Measurements from ENCODE around the gene PRSS21. TPM values are rescaled to one million over a fixed set of nuclear protein-coding genes. Genes with fewer than 3 reads are reported as not detected.

PRSS21 gene
- total and polyA plus RNA-seq, 5 experiments from 2014 or later = 1.5 to 14.7 (median 2.9) TPM

DNA sequence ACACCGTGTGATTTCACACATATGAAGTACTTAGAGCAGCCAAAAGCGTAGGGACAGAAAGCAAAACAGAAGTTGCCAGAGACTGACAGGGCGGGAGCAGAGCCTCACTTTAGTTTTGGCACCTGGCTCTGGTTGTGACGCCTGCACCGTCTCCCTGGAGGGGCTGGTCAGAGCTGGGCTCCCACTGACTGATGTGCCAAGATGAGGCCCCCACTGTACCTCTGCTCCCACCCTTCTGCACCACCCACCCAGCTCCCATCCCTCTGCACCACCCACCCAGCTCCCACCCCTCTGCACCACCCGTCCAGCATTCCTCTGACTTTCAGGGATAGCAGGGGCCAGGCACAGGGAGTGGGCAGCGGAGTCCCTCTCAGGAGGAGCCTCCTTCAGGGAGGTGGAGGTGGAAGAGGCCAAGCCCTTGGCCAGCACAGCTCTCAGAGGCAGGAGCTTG lies 3.2 kb upstream of the PRSS21 start:
- H3K9me3 Mint-ChIP-seq = peaks cover 0 to 7% (median 0%) of the 10 kb centered on the region in 9 donors
- no peak overlapping the region for H3K27ac Mint-ChIP-seq
- ATAC-seq (no peak), DNase-seq (no peak)
- H3K36me3 Mint-ChIP-seq = peaks cover 0 to 2% (median 0%) of the 10 kb centered on the region in 3 donors
- peaks cover 0 to 12% (median 7%) of the 10 kb centered on the region in 5 donors for H3K27me3 Mint-ChIP-seq
- H3K4me1 Mint-ChIP-seq = peaks cover 0 to 2% (median 0%) of the 10 kb centered on the region in 4 donors
- H3K4me3 Mint-ChIP-seq = no peak overlapping the region
- POLR2A ChIA-PET = no interaction called here

- peaks cover 0 to 12% (median 0%) of the 10 kb centered on the region in 5 donors for H3K27me3 Mint-ChIP-seq
- H3K4me1 Mint-ChIP-seq = peaks cover 0 to 4% (median 0%) of the 10 kb centered on the region in 4 donors
- H3K9me3 Mint-ChIP-seq = peaks cover 0 to 2% (median 0%) of the 10 kb centered on the region in 9 donors
- no peaks in the 10 kb centered on the region for H3K36me3 Mint-ChIP-seq
- no peak for ATAC-seq
- POLR2A ChIA-PET = no interaction called here
- no peak for DNase-seq
- H3K4me3 Mint-ChIP-seq = no peak overlapping the region
- H3K27ac Mint-ChIP-seq = no peak overlapping the region
Measured at GRCh38 chr16:2814551-2815298, 2.3 kb upstream of the PRSS21 start.

DNA sequence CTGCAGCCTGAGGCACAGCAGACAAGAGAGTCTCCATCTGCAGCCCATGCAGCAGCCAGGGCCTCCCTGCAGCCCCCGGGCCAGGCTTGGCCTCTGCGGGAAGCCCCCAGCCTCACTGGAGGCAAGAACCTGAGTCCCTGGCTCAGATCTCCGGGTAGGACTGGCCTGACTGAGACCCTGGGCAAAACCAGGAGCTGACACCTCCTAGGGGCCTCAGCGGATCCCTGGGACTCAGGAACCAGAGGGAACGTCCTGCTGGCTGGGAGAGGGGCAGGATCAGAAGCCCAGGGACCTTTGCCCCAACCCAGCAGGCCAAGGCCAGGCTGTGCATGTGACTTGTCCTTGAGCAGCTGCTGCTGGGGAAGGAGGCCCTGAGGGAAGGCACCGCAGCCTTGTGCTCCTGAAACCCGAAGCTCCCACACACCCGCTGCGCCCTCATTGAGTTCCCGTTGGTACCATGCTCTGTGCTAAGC lies 1.7 kb upstream of the PRSS21 start:
- DNase-seq (no peak), ATAC-seq (no peak)
- H3K9me3 Mint-ChIP-seq = peaks cover 0 to under 1% (median 0%) of the 10 kb centered on the region in 9 donors
- POLR2A ChIA-PET = interaction anchor here (1.3 kb wide), 1 partner anchor 62 kb away, joined by 3 read pairs; no protein-coding TSS in a partner anchor
- peaks cover 0 to 8% (median 0%) of the 10 kb centered on the region in 5 donors for H3K27me3 Mint-ChIP-seq
- H3K4me1 Mint-ChIP-seq = peaks cover 0 to 4% (median 0%) of the 10 kb centered on the region in 4 donors
- no peak overlapping the region for H3K4me3 Mint-ChIP-seq
- H3K36me3 Mint-ChIP-seq = no peaks in the 10 kb centered on the region
- H3K27ac Mint-ChIP-seq = no peak overlapping the region

DNA sequence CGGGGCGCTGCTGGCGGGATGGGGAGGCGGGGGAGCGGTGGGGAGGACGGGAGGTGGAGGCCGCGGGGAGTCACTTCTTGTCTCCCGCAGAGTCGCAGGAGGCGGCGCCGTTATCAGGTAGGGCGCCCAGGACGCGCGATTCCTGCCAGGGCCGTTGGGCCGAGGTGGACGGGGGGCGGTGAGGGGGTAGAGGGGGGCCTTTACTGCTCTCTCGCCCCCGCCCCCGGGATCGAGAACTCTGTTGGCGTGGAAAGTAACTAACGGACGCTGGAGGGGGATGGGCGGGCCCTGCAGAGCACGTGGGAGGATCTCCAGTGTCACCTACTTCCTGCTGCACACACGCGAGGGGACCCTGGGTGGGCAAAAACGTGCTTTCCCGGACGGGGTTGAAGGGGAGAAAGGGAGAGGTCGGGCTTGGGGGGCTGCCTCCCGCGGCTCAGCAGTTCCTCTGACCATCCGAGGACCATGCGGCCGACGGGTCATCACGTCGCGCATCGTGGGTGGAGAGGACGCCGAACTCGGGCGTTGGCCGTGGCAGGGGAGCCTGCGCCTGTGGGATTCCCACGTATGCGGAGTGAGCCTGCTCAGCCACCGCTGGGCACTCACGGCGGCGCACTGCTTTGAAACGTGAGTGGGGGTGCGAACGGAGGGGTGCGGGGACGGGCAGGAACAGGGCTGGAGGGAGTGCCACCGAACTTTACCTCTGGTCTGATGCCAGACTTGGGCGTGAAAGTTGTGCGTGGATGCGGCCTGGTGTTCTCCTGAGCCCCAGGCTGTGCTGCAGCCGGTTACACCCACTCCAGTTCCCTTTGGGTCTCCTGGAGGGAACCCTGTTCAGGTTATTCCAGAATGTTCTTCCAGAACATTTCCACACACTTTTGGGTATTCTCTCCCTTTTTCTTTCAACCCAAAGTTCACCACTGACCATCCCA lies 569 bp downstream of the PRSS21 start:
- Mint-ChIP-seq H3K4me1 (peaks cover 0 to 4% (median 0%) of the 10 kb centered on the region in 4 donors), H3K36me3 (no peaks in the 10 kb centered on the region), H3K27me3 (no peaks in the 10 kb centered on the region), H3K4me3 (peak overlapping the region in 3 of 10 donors; percentile 36 to 69 (median 38)), H3K9me3 (no peaks in the 10 kb centered on the region), H3K27ac (peak overlapping the region in 3 of 10 donors; percentile 52 to 81 (median 69))
- POLR2A ChIA-PET = no interaction called here
- ATAC-seq = peak; percentile 14 to 55
- peak in 1 of 10 donors; percentile 64 for DNase-seq

GRCh38 chr16:2818272-2818876 lies 1.3 kb downstream of the PRSS21 start:
- ATAC-seq (no peak), DNase-seq (peak in 1 of 10 donors; percentile 50)
- Mint-ChIP-seq H3K27me3 (no peaks in the 10 kb centered on the region), H3K9me3 (no peaks in the 10 kb centered on the region), H3K4me3 (peak overlapping the region in 3 of 10 donors; percentile 34 to 39 (median 38)), H3K27ac (peak overlapping the region in 1 of 10 donors; percentile 65), H3K36me3 (no peaks in the 10 kb centered on the region), H3K4me1 (peaks cover 0 to 4% (median 0%) of the 10 kb centered on the region in 4 donors)
- POLR2A ChIA-PET = no interaction called here

DNA sequence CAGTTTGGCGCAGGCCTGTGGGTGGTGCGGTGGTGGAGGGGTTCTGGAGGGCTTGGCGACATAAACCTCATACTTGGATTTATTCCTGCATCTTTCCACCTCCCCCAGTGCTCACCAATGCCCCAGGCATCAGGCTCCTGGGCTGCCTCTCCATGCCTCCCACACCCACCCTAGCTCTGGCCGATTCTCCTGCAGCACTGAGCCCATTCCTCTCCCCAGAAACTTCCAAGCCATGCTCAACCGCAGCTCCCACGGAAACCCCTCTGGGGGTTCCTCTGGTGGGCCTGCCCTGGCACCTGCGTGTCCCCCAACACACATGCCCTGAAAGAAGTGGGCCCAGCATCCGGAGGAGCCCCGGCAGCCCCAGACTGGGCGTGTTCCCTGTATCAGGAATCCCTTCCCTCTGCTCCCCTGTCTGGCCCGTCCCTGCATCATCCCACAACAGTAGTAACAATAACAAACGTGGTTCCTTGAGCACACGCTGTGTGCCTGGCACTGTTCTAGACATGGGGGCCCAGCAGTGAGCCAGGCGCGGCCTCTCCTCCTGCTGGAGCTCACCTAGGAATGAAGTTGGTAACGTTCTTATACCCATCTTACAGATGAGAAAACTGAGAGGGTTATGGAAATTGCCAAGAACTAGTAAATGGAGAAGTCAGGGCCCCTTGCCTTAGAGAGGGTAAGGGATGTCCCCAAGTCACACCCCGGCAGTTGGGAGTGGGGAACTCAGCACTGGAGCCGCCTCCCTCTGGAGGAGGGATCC lies 2.3 kb downstream of the PRSS21 start:
- Mint-ChIP-seq H3K9me3 (no peaks in the 10 kb centered on the region), H3K36me3 (no peaks in the 10 kb centered on the region), H3K27me3 (no peaks in the 10 kb centered on the region), H3K4me1 (peaks cover 0 to 4% (median 0%) of the 10 kb centered on the region in 4 donors), H3K27ac (peak overlapping the region in 1 of 10 donors; percentile 41), H3K4me3 (no peak overlapping the region)
- POLR2A ChIA-PET = no interaction called here
- ATAC-seq (no peak), DNase-seq (peak in 1 of 10 donors; percentile 43)

GRCh38 chr16:2819939-2820835 lies 3.1 kb downstream of the PRSS21 start:
- POLR2A ChIA-PET = no interaction called here
- H3K4me1 Mint-ChIP-seq = peaks cover 0 to 4% (median 0%) of the 10 kb centered on the region in 4 donors
- no peak overlapping the region for H3K4me3 Mint-ChIP-seq
- no peaks in the 10 kb centered on the region for H3K9me3 Mint-ChIP-seq
- H3K27me3 Mint-ChIP-seq = peaks cover 0 to 2% (median 0%) of the 10 kb centered on the region in 5 donors
- no peaks in the 10 kb centered on the region for H3K36me3 Mint-ChIP-seq
- DNase-seq (peak in 1 of 10 donors; percentile 58), ATAC-seq (no peak)
- H3K27ac Mint-ChIP-seq = no peak overlapping the region

DNA sequence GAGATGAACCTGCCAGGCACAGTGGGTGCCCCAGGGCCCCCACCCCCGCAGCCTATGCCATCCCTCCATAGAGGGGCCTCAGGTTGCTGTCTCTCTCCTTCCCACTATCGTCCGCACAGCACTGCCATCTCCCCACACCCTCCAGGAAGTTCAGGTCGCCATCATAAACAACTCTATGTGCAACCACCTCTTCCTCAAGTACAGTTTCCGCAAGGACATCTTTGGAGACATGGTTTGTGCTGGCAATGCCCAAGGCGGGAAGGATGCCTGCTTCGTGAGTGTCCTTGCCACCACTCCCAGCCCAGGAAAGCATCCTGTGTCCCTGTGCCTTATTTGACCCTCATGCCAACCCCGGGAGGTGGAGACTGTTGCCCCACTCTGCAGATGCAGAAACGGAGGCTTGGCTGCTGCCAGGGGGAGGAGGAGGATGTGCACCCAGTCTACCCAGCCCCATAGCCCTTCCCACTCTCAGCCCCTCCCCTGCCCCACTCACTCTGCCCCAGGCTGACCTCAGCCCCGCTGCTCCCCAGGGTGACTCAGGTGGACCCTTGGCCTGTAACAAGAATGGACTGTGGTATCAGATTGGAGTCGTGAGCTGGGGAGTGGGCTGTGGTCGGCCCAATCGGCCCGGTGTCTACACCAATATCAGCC lies 3.9 kb downstream of the PRSS21 start:
- no peaks in the 10 kb centered on the region for H3K36me3 Mint-ChIP-seq
- POLR2A ChIA-PET = no interaction called here
- peaks cover 0 to 4% (median 0%) of the 10 kb centered on the region in 4 donors for H3K4me1 Mint-ChIP-seq
- DNase-seq (no peak), ATAC-seq (no peak)
- no peak overlapping the region for H3K27ac Mint-ChIP-seq
- peaks cover 0 to 2% (median 0%) of the 10 kb centered on the region in 5 donors for H3K27me3 Mint-ChIP-seq
- no peak overlapping the region for H3K4me3 Mint-ChIP-seq
- H3K9me3 Mint-ChIP-seq = no peaks in the 10 kb centered on the region

DNA sequence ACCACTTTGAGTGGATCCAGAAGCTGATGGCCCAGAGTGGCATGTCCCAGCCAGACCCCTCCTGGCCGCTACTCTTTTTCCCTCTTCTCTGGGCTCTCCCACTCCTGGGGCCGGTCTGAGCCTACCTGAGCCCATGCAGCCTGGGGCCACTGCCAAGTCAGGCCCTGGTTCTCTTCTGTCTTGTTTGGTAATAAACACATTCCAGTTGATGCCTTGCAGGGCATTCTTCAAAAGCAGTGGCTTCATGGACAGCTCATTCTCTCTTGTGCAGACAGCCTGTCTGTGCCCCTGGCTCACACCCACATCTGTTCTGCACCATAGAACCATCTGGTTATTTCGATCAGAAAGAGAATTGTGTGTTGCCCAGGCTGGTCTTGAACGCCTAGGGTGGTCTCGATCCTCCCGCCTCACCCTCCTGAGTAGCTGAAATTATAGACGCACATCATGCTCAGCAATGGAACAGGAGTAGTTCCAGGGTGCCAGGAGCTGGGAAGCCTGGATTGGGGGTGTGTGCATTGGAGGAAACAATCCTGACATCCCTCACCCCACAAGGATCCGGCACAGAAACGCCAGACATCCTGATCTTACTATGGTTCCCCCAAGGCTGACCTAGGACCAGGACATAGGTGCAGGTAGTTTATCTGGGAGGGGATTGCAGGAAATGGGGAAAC lies 4.6 kb downstream of the PRSS21 start:
- DNase-seq = no peak
- no peak overlapping the region for H3K4me3 Mint-ChIP-seq
- POLR2A ChIA-PET = no interaction called here
- no peak overlapping the region for H3K27ac Mint-ChIP-seq
- no peaks in the 10 kb centered on the region for H3K36me3 Mint-ChIP-seq
- H3K4me1 Mint-ChIP-seq = peaks cover 0 to 4% (median 0%) of the 10 kb centered on the region in 4 donors
- ATAC-seq = no peak
- peaks cover 0 to 2% (median 0%) of the 10 kb centered on the region in 5 donors for H3K27me3 Mint-ChIP-seq
- no peaks in the 10 kb centered on the region for H3K9me3 Mint-ChIP-seq

GRCh38 chr16:2822158-2822495 lies 5.1 kb downstream of the PRSS21 start:
- Mint-ChIP-seq H3K9me3 (no peaks in the 10 kb centered on the region), H3K4me1 (peaks cover 0 to 4% (median 0%) of the 10 kb centered on the region in 4 donors), H3K36me3 (no peaks in the 10 kb centered on the region), H3K27me3 (peaks cover 0 to 2% (median 0%) of the 10 kb centered on the region in 5 donors), H3K4me3 (no peak overlapping the region), H3K27ac (no peak overlapping the region)
- DNase-seq (no peak), ATAC-seq (no peak)
- POLR2A ChIA-PET = no interaction called here
